H9 (cell line): ENCODE data around the gene CYP1B1. TPM values are rescaled to one million over a fixed set of nuclear protein-coding genes. Genes with fewer than 3 reads are reported as not detected.
A peak's percentile ranks its signal among the peaks of the same experiment; 100 is the strongest.

Experiments
- DNase-seq: peaks from one replicate; pipeline ENCODE4 v3.0.0-alpha.2; 2017
- H2AFZ ChIP-seq: one replicate; pipeline ENCODE4 v1.6.1; 2013; ENCODE audit warnings: mild to moderate bottlenecking, low read length, control low read depth, moderate library complexity
- H2AK5ac ChIP-seq: 2 replicates; pipeline ENCODE4 v1.6.1; 2013; ENCODE audit warnings: low read length, control low read depth, mixed read lengths; ENCODE audit not compliant: insufficient read length
- H2BK120ac ChIP-seq: one replicate; pipeline ENCODE4 v1.6.1; 2013; ENCODE audit warnings: low read depth, mild to moderate bottlenecking, low read length, control low read depth, inconsistent platforms; ENCODE audit not compliant: poor library complexity, severe bottlenecking
- H2BK12ac ChIP-seq: 2 replicates; pipeline ENCODE4 v1.6.1; 2013; ENCODE audit warnings: low read length, control low read depth, mixed read lengths, low read depth; ENCODE audit not compliant: insufficient read length
- H2BK15ac ChIP-seq: 2 replicates; pipeline ENCODE4 v1.6.1; 2013; ENCODE audit warnings: low read depth, low read length, control low read depth
- H2BK20ac ChIP-seq: one replicate; pipeline ENCODE4 v1.6.1; 2013; ENCODE audit warnings: low read depth, mild to moderate bottlenecking, low read length, control low read depth, inconsistent platforms; ENCODE audit not compliant: poor library complexity, severe bottlenecking
- H2BK5ac ChIP-seq: 2 replicates; pipeline ENCODE4 v1.6.1; 2013; ENCODE audit warnings: low read length, control low read depth, mixed read lengths; ENCODE audit not compliant: insufficient read length
- H3K14ac ChIP-seq: 2 replicates; pipeline ENCODE4 v1.6.1; 2013; ENCODE audit warnings: low read length, control low read depth; ENCODE audit not compliant: insufficient read depth
- H3K18ac ChIP-seq: 2 replicates; pipeline ENCODE4 v1.6.1; 2013; ENCODE audit warnings: low read depth, mild to moderate bottlenecking, mixed read lengths, low read length, control low read depth; ENCODE audit not compliant: insufficient read length
- H3K23ac ChIP-seq: 2 replicates; pipeline ENCODE4 v1.6.1; 2013; ENCODE audit warnings: low read length, control low read depth, mixed read lengths, low read depth; ENCODE audit not compliant: insufficient read length
- H3K23me2 ChIP-seq: 2 replicates; pipeline ENCODE4 v1.6.1; 2013; ENCODE audit warnings: low read depth, mild to moderate bottlenecking, mixed read lengths, low read length, control low read depth; ENCODE audit not compliant: insufficient read length, poor library complexity, severe bottlenecking
- H3K27ac ChIP-seq: 2 replicates; pipeline ENCODE4 v1.5.1; 2013; ENCODE audit warnings: low read length, control low read depth, mixed read lengths, low read depth; ENCODE audit not compliant: insufficient read length
- H3K27me3 ChIP-seq: 2 replicates; pipeline ENCODE4 v1.6.1; 2013; ENCODE audit warnings: low read length, control low read depth, inconsistent platforms; ENCODE audit not compliant: insufficient read depth
- H3K4ac ChIP-seq: 2 replicates; pipeline ENCODE4 v1.6.1; 2013; ENCODE audit warnings: low read depth, mild to moderate bottlenecking, control low read depth, inconsistent platforms, low read length, moderate library complexity
- H3K4me1 ChIP-seq: 2 replicates; pipeline ENCODE4 v1.6.1; 2013; ENCODE audit warnings: low read length, control low read depth, inconsistent platforms; ENCODE audit not compliant: insufficient read depth
- H3K4me2 ChIP-seq: 2 replicates; pipeline ENCODE4 v1.6.1; 2013; ENCODE audit warnings: low read length, control low read depth, mixed read lengths; ENCODE audit not compliant: insufficient read length, insufficient read depth
- H3K56ac ChIP-seq: 2 replicates; pipeline ENCODE4 v1.6.1; 2013; ENCODE audit warnings: low read depth, mild to moderate bottlenecking, mixed read lengths, low read length, control low read depth; ENCODE audit not compliant: insufficient read length
- H3K79me1 ChIP-seq: 2 replicates; pipeline ENCODE4 v1.6.1; 2013; ENCODE audit warnings: low read depth, mild to moderate bottlenecking, moderate library complexity, low read length, control low read depth, inconsistent platforms; ENCODE audit not compliant: insufficient read depth, poor library complexity, severe bottlenecking
- H3K79me2 ChIP-seq: 2 replicates; pipeline ENCODE4 v1.6.1; 2013; ENCODE audit warnings: low read length, control low read depth, inconsistent platforms; ENCODE audit not compliant: insufficient read depth
- H3K9ac ChIP-seq: 2 replicates; pipeline ENCODE4 v1.6.1; 2013; ENCODE audit warnings: low read length, control low read depth, mixed read lengths; ENCODE audit not compliant: insufficient read length; ENCODE audit errors: extremely low read depth
- H3K9me3 ChIP-seq: one replicate; pipeline ENCODE4 v1.6.1; 2013; ENCODE audit warnings: low read depth, low read length, inconsistent platforms; ENCODE audit not compliant: control insufficient read depth
- H3T11ph ChIP-seq: one replicate; pipeline ENCODE4 v1.6.1; 2013; ENCODE audit warnings: mild to moderate bottlenecking, low read length, control low read depth, inconsistent platforms
- H4K20me1 ChIP-seq: one replicate; pipeline ENCODE4 v1.6.1; 2013; ENCODE audit not compliant: control insufficient read depth, insufficient read length, insufficient read depth
- H4K5ac ChIP-seq: 2 replicates; pipeline ENCODE4 v1.6.1; 2013; ENCODE audit warnings: low read depth, mild to moderate bottlenecking, mixed read lengths, low read length, control low read depth; ENCODE audit not compliant: insufficient read length
- H4K8ac ChIP-seq: replicated peaks from 2 replicates; pipeline ENCODE4 v1.6.1; 2013; ENCODE audit warnings: low read length, control low read depth, mixed read lengths, low read depth; ENCODE audit not compliant: insufficient read length
- H4K91ac ChIP-seq: 2 replicates; pipeline ENCODE4 v1.6.1; 2013; ENCODE audit warnings: low read depth, mild to moderate bottlenecking, moderate library complexity, mixed read lengths, low read length, control low read depth; ENCODE audit not compliant: insufficient read length
- H3K27ac Mint-ChIP-seq, 3 experiments: 2 replicates in 2 of 3; 3 replicates in 1 of 3; pipeline ENCODE4 v1.8.0; 2020 to 2021; ENCODE audit warnings: mixed read lengths in 3 of 3, mild to moderate bottlenecking in 1 of 3, moderate library complexity in 1 of 3
- H3K27me3 Mint-ChIP-seq: 2 replicates; pipeline ENCODE4 v1.8.0; 2021; ENCODE audit warnings: low read depth, mild to moderate bottlenecking, moderate library complexity, mixed read lengths
- H3K36me3 Mint-ChIP-seq, 3 experiments: 2 replicates in 2 of 3; 3 replicates in 1 of 3; pipeline ENCODE4 v1.8.0; 2020 to 2021; ENCODE audit warnings: low read depth in 3 of 3, mixed read lengths in 3 of 3; ENCODE audit not compliant: insufficient read depth in 1 of 3
- H3K4me1 Mint-ChIP-seq, 2 experiments: 2 replicates each; pipeline ENCODE4 v1.8.0; 2020; ENCODE audit warnings: mixed read lengths in 2 of 2
- H3K4me3 Mint-ChIP-seq, 2 experiments: 2 replicates in 1 of 2; 3 replicates in 1 of 2; pipeline ENCODE4 v1.8.0; 2020 to 2021; ENCODE audit warnings: mild to moderate bottlenecking in 2 of 2, mixed read lengths in 2 of 2, moderate library complexity in 1 of 2
- H3K9me3 Mint-ChIP-seq, 2 experiments: 2 replicates in 1 of 2; 3 replicates in 1 of 2; pipeline ENCODE4 v1.8.0; 2020; ENCODE audit warnings: mild to moderate bottlenecking in 2 of 2, mixed read lengths in 2 of 2, moderate library complexity in 1 of 2
- WGBS: extraction: QIAGEN DNeasy Blood & Tissue Kit; methylation state at CpG from one replicate; pipeline ENCODE4 v1.1.7; 2013; ENCODE audit warnings: missing lambda C conversion rate, low lambda C conversion rate, mixed read lengths; ENCODE audit not compliant: insufficient read length; ENCODE audit errors: extremely low coverage; 5-methylcytosine and 5-hydroxymethylcytosine counted together
- total RNA-seq: library from RNA; stranded (reverse); gene quantifications from 2 replicates; pipeline ENCODE4 v1.2.1, GENCODE V29; 2021
- TF ChIP-seq, protein P1 (sequence below): fragments of 200-600 bp; sonication (generic); conservative IDR thresholded peaks from 3 replicates; pipeline ENCODE4 v1.8.0; 2021; ENCODE audit warnings: antibody characterized with exemption, mild to moderate bottlenecking

The CYP1B1 gene
- total RNA-seq, 1 experiment from 2014 or later = 2.7 TPM

DNA sequence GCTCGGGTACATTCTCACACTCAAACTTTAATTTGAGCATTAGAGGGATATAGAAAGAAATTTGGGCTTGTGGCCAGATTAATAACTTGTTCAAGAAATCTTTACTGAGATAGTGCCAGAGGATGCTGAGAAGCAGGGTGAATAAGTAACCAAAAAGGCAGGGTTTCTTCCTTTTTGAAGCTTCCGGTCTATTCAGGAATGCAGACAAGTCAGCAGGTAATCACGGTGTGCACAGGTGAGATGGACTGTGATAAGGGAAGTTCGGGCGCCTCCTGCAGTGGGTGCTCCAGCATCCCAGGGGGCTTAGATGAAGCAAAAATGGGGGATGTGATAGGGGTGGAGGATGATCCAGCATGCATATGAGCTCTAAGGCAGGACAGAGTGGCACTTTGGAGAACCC, 44.9 kb upstream of the CYP1B1 start:
- Histone ChIP-seq H2BK120ac (no peak overlapping the region), H2BK20ac (no peak overlapping the region), H3K27ac (no peak overlapping the region), H2BK15ac (no peak overlapping the region), H3K4me2 (no peak overlapping the region), H3K14ac (peak overlapping the region; percentile 25; the same call in 1 of the 2 replicates), H3K9ac (no peak overlapping the region), H3K27me3 (no peaks in the 10 kb centered on the region), H4K8ac (no peak overlapping the region), H4K91ac (no peak overlapping the region), H2AK5ac (no peak overlapping the region), H3K79me1 (no peaks in the 10 kb centered on the region), H3K56ac (no peak overlapping the region), H2BK5ac (no peak overlapping the region), H4K20me1 (no peaks in the 10 kb centered on the region), H3K18ac (no peak overlapping the region), H3K79me2 (no peaks in the 10 kb centered on the region), H2BK12ac (no peak overlapping the region), H3K23ac (no peak overlapping the region), H3T11ph (no peak overlapping the region), H3K9me3 (no peaks in the 10 kb centered on the region), H3K4me1 (no peaks in the 10 kb centered on the region), H3K23me2 (no peaks in the 10 kb centered on the region), H3K4ac (no peak overlapping the region), H2AFZ (no peak overlapping the region), H4K5ac (no peak overlapping the region)
- Mint-ChIP-seq H3K27ac (no peak overlapping the region), H3K36me3 (no peaks in the 10 kb centered on the region), H3K4me1 (peaks cover 3 to 5% of the 10 kb centered on the region in 2 experiments; a peak in 3 of 4 replicates), H3K27me3 (peaks cover 3% of the 10 kb centered on the region; the same call in 1 of the 2 replicates), H3K4me3 (no peak overlapping the region), H3K9me3 (peaks cover under 1 to 2% of the 10 kb centered on the region in 2 experiments; a peak in 2 of 5 replicates)
- no CpG with 5 or more reads among the region's 5 CpGs for WGBS
- TF ChIP-seq, protein P1, sequence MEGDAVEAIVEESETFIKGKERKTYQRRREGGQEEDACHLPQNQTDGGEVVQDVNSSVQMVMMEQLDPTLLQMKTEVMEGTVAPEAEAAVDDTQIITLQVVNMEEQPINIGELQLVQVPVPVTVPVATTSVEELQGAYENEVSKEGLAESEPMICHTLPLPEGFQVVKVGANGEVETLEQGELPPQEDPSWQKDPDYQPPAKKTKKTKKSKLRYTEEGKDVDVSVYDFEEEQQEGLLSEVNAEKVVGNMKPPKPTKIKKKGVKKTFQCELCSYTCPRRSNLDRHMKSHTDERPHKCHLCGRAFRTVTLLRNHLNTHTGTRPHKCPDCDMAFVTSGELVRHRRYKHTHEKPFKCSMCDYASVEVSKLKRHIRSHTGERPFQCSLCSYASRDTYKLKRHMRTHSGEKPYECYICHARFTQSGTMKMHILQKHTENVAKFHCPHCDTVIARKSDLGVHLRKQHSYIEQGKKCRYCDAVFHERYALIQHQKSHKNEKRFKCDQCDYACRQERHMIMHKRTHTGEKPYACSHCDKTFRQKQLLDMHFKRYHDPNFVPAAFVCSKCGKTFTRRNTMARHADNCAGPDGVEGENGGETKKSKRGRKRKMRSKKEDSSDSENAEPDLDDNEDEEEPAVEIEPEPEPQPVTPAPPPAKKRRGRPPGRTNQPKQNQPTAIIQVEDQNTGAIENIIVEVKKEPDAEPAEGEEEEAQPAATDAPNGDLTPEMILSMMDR = no peak
- no peak for DNase-seq
